NCI-H748 (cell line): ENCODE data around the gene CCDC187.

ENCODE experiments used
- DNase-seq: peaks from one replicate; lab custom pipeline; 2025; ENCODE audit not compliant: unreplicated experiment; lab: John Stamatoyannopoulos, UW

Gene CCDC187

GRCh38 chr9:136211441-136212344, 92.2 kb downstream of the CCDC187 start:
- no peak for DNase-seq

- no peak for DNase-seq
Measured at GRCh38 chr9:136211006-136211405, 92.9 kb downstream of the CCDC187 start.

- DNase-seq: no peak
Measured at GRCh38 chr9:136210276-136210675, 93.6 kb downstream of the CCDC187 start.

- no peak for DNase-seq
Measured at GRCh38 chr9:136209786-136210185, 94.1 kb downstream of the CCDC187 start.

GRCh38 chr9:136209232-136209631, 94.7 kb downstream of the CCDC187 start:
- no peak for DNase-seq

GRCh38 chr9:136208675-136209074, 95.2 kb downstream of the CCDC187 start:
- no peak for DNase-seq

GRCh38 chr9:136207616-136208015, 96.3 kb downstream of the CCDC187 start:
- no peak for DNase-seq

GRCh38 chr9:136206602-136207275, 97.2 kb downstream of the CCDC187 start:
- DNase-seq: no peak

- DNase-seq: no peak
Measured at GRCh38 chr9:136205707-136205992, 98.2 kb downstream of the CCDC187 start.

GRCh38 chr9:136204838-136205706, 98.8 kb downstream of the CCDC187 start, which contains the start of gene LHX3:
TSS of gene LHX3 (minus strand) at chr9:136205128. CDS start at chr9:136205012, 116 bp downstream.
- no peak for DNase-seq

GRCh38 chr9:136204145-136204805, 99.6 kb downstream of the CCDC187 start:
- peak; percentile 41 for DNase-seq

GRCh38 chr9:136203408-136204144, 100.3 kb downstream of the CCDC187 start:
- no peak for DNase-seq

- no peak for DNase-seq
Measured at GRCh38 chr9:136202454-136203407, 101.2 kb downstream of the CCDC187 start.

- no peak for DNase-seq
Measured at GRCh38 chr9:136201609-136202453, 102.1 kb downstream of the CCDC187 start.

- no peak for DNase-seq
Measured at GRCh38 chr9:136201174-136201573, 102.7 kb downstream of the CCDC187 start.

GRCh38 chr9:136200424-136200823, 103.5 kb downstream of the CCDC187 start:
- DNase-seq: no peak
